ENCODE results near the gene MED12L.

MED12L gene

GRCh38 chr3:151135541-151136337, 50.3 kb downstream of the MED12L start:
- Histone ChIP-seq H2AFZ (ENCODE audit: low read length) (no peak overlapping the region), H3K4me2 (ENCODE audit: low read length) (no peak overlapping the region), H3K36me3 (ENCODE audit: insufficient read depth, low read length) (no peaks in the 10 kb centered on the region), H3F3A (ENCODE audit: insufficient read depth, low read length) (no peaks in the 10 kb centered on the region), H3K9me2 (ENCODE audit: low read depth, low read length) (no peaks in the 10 kb centered on the region), H3K9me3 (ENCODE audit: low read length) (no peaks in the 10 kb centered on the region), H4K20me1 (ENCODE audit: insufficient read depth, low read length) (no peaks in the 10 kb centered on the region), H3K27me3 (ENCODE audit: insufficient read depth, low read length) (no peaks in the 10 kb centered on the region), H3K9ac (ENCODE audit: low read length) (no peak overlapping the region), H3K79me2 (ENCODE audit: insufficient read depth, low read length) (no peaks in the 10 kb centered on the region), H3K4me3 (ENCODE audit: low read depth, low read length, poor library complexity, severe bottlenecking) (no peak overlapping the region), H3K4me1 (ENCODE audit: insufficient read depth, low read length, severe bottlenecking) (no peaks in the 10 kb centered on the region), H3K27ac (ENCODE audit: low read depth, low read length, poor library complexity, severe bottlenecking) (no peak overlapping the region)
- TF ChIP-seq EZH2 (IDR thresholded peaks at IDR 0.05; ENCODE audit: borderline replicate concordance, low read length), result no peak

- Histone ChIP-seq H3K4me2 (ENCODE audit: low read length) (no peak overlapping the region), H3K9me3 (ENCODE audit: low read length) (no peaks in the 10 kb centered on the region)
Observed at GRCh38 chr3:151142929-151143328, 57.5 kb downstream of the MED12L start.

GRCh38 chr3:151144016-151144415, 58.6 kb downstream of the MED12L start:
- no peak overlapping the region for H3K4me2 ChIP-seq (ENCODE audit: low read length)
- TF ChIP-seq EZH2 (IDR thresholded peaks at IDR 0.05; ENCODE audit: borderline replicate concordance, low read length) (no peak), CTCF (IDR thresholded peaks at IDR 0.05; ENCODE audit: low read length) (no peak)
- H3K9ac ChIP-seq (ENCODE audit: low read length), result no peak overlapping the region
- no peak overlapping the region for H3K27ac ChIP-seq (ENCODE audit: low read depth, low read length, poor library complexity, severe bottlenecking)
- H3K4me3 ChIP-seq (ENCODE audit: low read depth, low read length, poor library complexity, severe bottlenecking), result no peak overlapping the region
- H2AFZ ChIP-seq (ENCODE audit: low read length), result no peak overlapping the region
- H3K9me2 ChIP-seq (ENCODE audit: low read depth, low read length), result no peaks in the 10 kb centered on the region
- H3K36me3 ChIP-seq (ENCODE audit: insufficient read depth, low read length), result no peaks in the 10 kb centered on the region
- peaks cover 7% of the 10 kb centered on the region for H3K4me1 ChIP-seq (ENCODE audit: insufficient read depth, low read length, severe bottlenecking)
- H3K9me3 ChIP-seq (ENCODE audit: low read length), result no peaks in the 10 kb centered on the region
- no peaks in the 10 kb centered on the region for H3F3A ChIP-seq (ENCODE audit: insufficient read depth, low read length)
- H4K20me1 ChIP-seq (ENCODE audit: insufficient read depth, low read length), result no peaks in the 10 kb centered on the region
- no peaks in the 10 kb centered on the region for H3K79me2 ChIP-seq (ENCODE audit: insufficient read depth, low read length)
- no peaks in the 10 kb centered on the region for H3K27me3 ChIP-seq (ENCODE audit: insufficient read depth, low read length)

More at GRCh38 chr3:151142929-151143328, 57.5 kb downstream of the MED12L start:
- Histone ChIP-seq H3K79me2 (ENCODE audit: insufficient read depth, low read length) (no peaks in the 10 kb centered on the region), H3K4me1 (ENCODE audit: insufficient read depth, low read length, severe bottlenecking) (peaks cover 7% of the 10 kb centered on the region), H3K4me3 (ENCODE audit: low read depth, low read length, poor library complexity, severe bottlenecking) (no peak overlapping the region), H4K20me1 (ENCODE audit: insufficient read depth, low read length) (no peaks in the 10 kb centered on the region), H3K36me3 (ENCODE audit: insufficient read depth, low read length) (no peaks in the 10 kb centered on the region), H3K27ac (ENCODE audit: low read depth, low read length, poor library complexity, severe bottlenecking) (no peak overlapping the region), H3K9me2 (ENCODE audit: low read depth, low read length) (no peaks in the 10 kb centered on the region), H3K9ac (ENCODE audit: low read length) (no peak overlapping the region), H2AFZ (ENCODE audit: low read length) (no peak overlapping the region), H3F3A (ENCODE audit: insufficient read depth, low read length) (no peaks in the 10 kb centered on the region), H3K27me3 (ENCODE audit: insufficient read depth, low read length) (no peaks in the 10 kb centered on the region)
- TF ChIP-seq CTCF (IDR thresholded peaks at IDR 0.05; ENCODE audit: low read length), result no peak
- TF ChIP-seq EZH2 (IDR thresholded peaks at IDR 0.05; ENCODE audit: borderline replicate concordance, low read length), result no peak

- TF ChIP-seq EZH2 (IDR thresholded peaks at IDR 0.05; ENCODE audit: borderline replicate concordance, low read length), result no peak
- TF ChIP-seq CTCF (IDR thresholded peaks at IDR 0.05; ENCODE audit: low read length), result no peak
- no peaks in the 10 kb centered on the region for H3K27me3 ChIP-seq (ENCODE audit: insufficient read depth, low read length)
- H3K27ac ChIP-seq (ENCODE audit: low read depth, low read length, poor library complexity, severe bottlenecking), result no peak overlapping the region
- no peaks in the 10 kb centered on the region for H3K9me3 ChIP-seq (ENCODE audit: low read length)
- H3K4me3 ChIP-seq (ENCODE audit: low read depth, low read length, poor library complexity, severe bottlenecking), result no peak overlapping the region
- H3K9ac ChIP-seq (ENCODE audit: low read length), result no peak overlapping the region
- H3F3A ChIP-seq (ENCODE audit: insufficient read depth, low read length), result no peaks in the 10 kb centered on the region
- peaks cover 7% of the 10 kb centered on the region for H3K4me1 ChIP-seq (ENCODE audit: insufficient read depth, low read length, severe bottlenecking)
- no peak overlapping the region for H2AFZ ChIP-seq (ENCODE audit: low read length)
- no peaks in the 10 kb centered on the region for H4K20me1 ChIP-seq (ENCODE audit: insufficient read depth, low read length)
- H3K36me3 ChIP-seq (ENCODE audit: insufficient read depth, low read length), result no peaks in the 10 kb centered on the region
- no peak overlapping the region for H3K4me2 ChIP-seq (ENCODE audit: low read length)
- H3K79me2 ChIP-seq (ENCODE audit: insufficient read depth, low read length), result no peaks in the 10 kb centered on the region
- no peaks in the 10 kb centered on the region for H3K9me2 ChIP-seq (ENCODE audit: low read depth, low read length)
Observed at GRCh38 chr3:151144760-151145159, 59.3 kb downstream of the MED12L start.
